K562 (cell line): ENCODE data around the gene PCCA. TPM values are rescaled to one million over a fixed set of nuclear protein-coding genes. Genes with fewer than 3 reads are reported as not detected.
"Not testable (repeated sequence)": the region's sequence is repeated elsewhere in the genome, so short reads cannot be mapped to it uniquely, and the experiment has no call there.

Experiments
- ATAC-seq: fragments of 200-7000 bp; cut with Tn5 transposase; 3 replicates; pipeline ENCODE4 v1.9.1; 2020; ENCODE audit warnings: moderate library complexity
- BruUV-seq: library from RNA; stranded (reverse); fragments of 400-500 nt; replicated peaks from 2 replicates; lab custom pipeline; 2021; lab: Mats Ljungman, UMichigan
- CTCF ChIA-PET: fragments of 300-600 bp; formaldehyde crosslinking; extraction: SDS; loops from one replicate; lab custom pipeline; 2021; ENCODE audit warnings: low intra/inter-chr PET ratio; lab: Yijun Ruan, JAX
- POLR2A ChIA-PET: fragments of 300-600, 350-650 bp; sonication (Branson Sonifier 250); formaldehyde crosslinking; extraction: SDS; loops from one replicate; lab custom pipeline; 2021; ENCODE audit warnings: antibody characterized with exemption, inconsistent platforms; lab: Yijun Ruan, JAX
- DNase-seq, 4 experiments: peaks; one replicate each; pipeline versions ENCODE4 v3.0.0 to v3.0.0-alpha.2; 2011 to 2018; ENCODE audit warnings: low spot score in 3 of 4, mixed read lengths in 3 of 4; ENCODE audit errors: extremely low read depth in 1 of 4
- FAIRE-seq: peaks from 2 replicates; lab custom pipeline; 2011; peaks lifted over from hg19 to GRCh38; lab: Jason Lieb, UNC
- H2AFZ ChIP-seq: 2 replicates; pipeline ENCODE4 v1.6.0; 2011; ENCODE audit warnings: low read depth, low read length, control low read depth, inconsistent platforms
- H3K27ac ChIP-seq: fragments of 200-600 bp; 3 replicates; pipeline ENCODE4 v1.8.0; 2011; ENCODE audit warnings: low read depth, mild to moderate bottlenecking, control low read depth, inconsistent platforms, low read length, moderate library complexity, mixed read lengths; ENCODE audit errors: extremely low read depth
- H3K27me3 ChIP-seq, 2 experiments: fragments of 300-600 bp in 1 of 2; 2 replicates in 1 of 2; 3 replicates in 1 of 2; pipeline versions ENCODE4 v1.6.0 to v1.8.0; 2011; ENCODE audit warnings: inconsistent platforms in 2 of 2, low read length in 2 of 2, mild to moderate bottlenecking in 1 of 2, mixed read lengths in 1 of 2, moderate library complexity in 1 of 2; ENCODE audit not compliant: control insufficient read depth in 2 of 2, insufficient read depth in 2 of 2
- H3K36me3 ChIP-seq: fragments of 300-600 bp; 3 replicates; pipeline ENCODE4 v1.8.0; 2011; ENCODE audit warnings: mild to moderate bottlenecking, low read length, inconsistent platforms; ENCODE audit not compliant: control insufficient read depth, insufficient read depth
- H3K4me1 ChIP-seq, 2 experiments: fragments of 200-600 bp in 1 of 2; replicated peaks in 1 of 2; 2 replicates in 1 of 2; 3 replicates in 1 of 2; pipeline versions ENCODE4 v1.5.1 to v1.8.0; 2011; ENCODE audit warnings: inconsistent platforms in 2 of 2, low read length in 2 of 2, mild to moderate bottlenecking in 1 of 2, mixed read lengths in 1 of 2, moderate library complexity in 1 of 2; ENCODE audit not compliant: control insufficient read depth in 2 of 2, insufficient read depth in 2 of 2
- H3K4me2 ChIP-seq: 2 replicates; pipeline ENCODE4 v1.6.1; 2011; ENCODE audit warnings: low read length, control low read depth, inconsistent platforms, mixed read lengths; ENCODE audit not compliant: insufficient read depth
- H3K4me3 ChIP-seq: fragments of 200-600 bp; sonication (generic), shearing (Covaris generic); 2 replicates; pipeline ENCODE4 v1.5.1; 2016; ENCODE audit warnings: control low read depth, inconsistent platforms
- H3K79me2 ChIP-seq: fragments of 200-600 bp; 3 replicates; pipeline ENCODE4 v1.8.0; 2011; ENCODE audit warnings: low read length, inconsistent platforms; ENCODE audit not compliant: control insufficient read depth, insufficient read depth
- H3K9ac ChIP-seq, 2 experiments: 2 replicates each; pipeline versions ENCODE4 v1.6.0 to v1.6.1; 2011; ENCODE audit warnings: low read depth in 2 of 2, low read length in 2 of 2, control low read depth in 1 of 2, inconsistent platforms in 1 of 2, mild to moderate bottlenecking in 1 of 2, mixed read lengths in 1 of 2; ENCODE audit not compliant: insufficient read depth in 1 of 2
- H3K9me1 ChIP-seq: one replicate; pipeline ENCODE4 v1.6.0; 2011; ENCODE audit warnings: inconsistent platforms, mild to moderate bottlenecking, low read length, moderate library complexity; ENCODE audit not compliant: control insufficient read depth, insufficient read depth
- H3K9me3 ChIP-seq: replicated peaks from 2 replicates; pipeline ENCODE4 v1.5.1; 2011; ENCODE audit warnings: low read depth, low read length, inconsistent platforms; ENCODE audit not compliant: control insufficient read depth, insufficient read depth
- H4K20me1 ChIP-seq: replicated peaks from 2 replicates; pipeline ENCODE4 v1.6.1; 2011; ENCODE audit warnings: low read length, inconsistent platforms, mixed read lengths; ENCODE audit not compliant: control insufficient read depth, insufficient read depth
- WGBS: fragments of 100-300 bp; shearing (Covaris generic); methylation state at CpG from one replicate; pipeline ENCODE4 v1.1.6; 2016; ENCODE audit warnings: low coverage, mixed read lengths; ENCODE audit not compliant: insufficient coverage; ENCODE audit errors: missing lambda C conversion rate; 5-methylcytosine and 5-hydroxymethylcytosine counted together
- in situ Hi-C: fragments of 300-500 bp; cut with MboI; formaldehyde crosslinking; loops from 4 replicates; pipeline ENCODE4 v1.15.0; 2018; ENCODE audit warnings: inconsistent platforms, mixed read lengths
- intact Hi-C: fragments of 100-400 bp; cut with micrococcal nuclease; formaldehyde crosslinking; loops from 2 replicates; pipeline ENCODE4 v1.14.2; 2022
- polyA plus RNA-seq, 8 experiments: library from polyadenylated mRNA; depleted of rRNA in 4 of 8; stranded (reverse) in 5 of 8; unstranded in 3 of 8; fragments of >200 nt; fragmentation: Nextera tagmentation in 2 of 8; fragmentation: Illumina TruSeq in 1 of 8; extraction: Ambion mirVana in 2 of 8; extraction: Trizol in 1 of 8; gene quantifications; 2 replicates each; pipeline versions ENCODE4 v1.2.1 to v1.2.3, GENCODE V29; 2011 to 2014; ENCODE audit warnings: inconsistent platforms in 1 of 8, missing spikeins in 1 of 8
- total RNA-seq, 7 experiments: library from RNA; depleted of rRNA in 6 of 7; stranded (reverse); fragments of >200 nt in 6 of 7; fragmentation: Illumina TruSeq in 2 of 7; extraction: Trizol in 2 of 7; gene quantifications; 2 replicates each; pipeline versions ENCODE4 v1.2.1 to v1.2.3, GENCODE V29; 2011 to 2021; ENCODE audit warnings: low replicate concordance in 1 of 7

PCCA gene
- total and polyA plus RNA-seq, 9 of the 15 experiments (the other 6 are each of a cell fraction or from before 2014, with no cell fraction given): 5.2 to 14.1 (median 9.7) TPM

- H2AFZ ChIP-seq, FAIRE-seq, intact Hi-C loops, H3K36me3 ChIP-seq, POLR2A ChIA-PET, H3K4me2 ChIP-seq, H3K27ac ChIP-seq, H3K27me3 ChIP-seq, in situ Hi-C loops, H3K9me3 ChIP-seq, ATAC-seq, H3K79me2 ChIP-seq, DNase-seq, BruUV-seq, H3K4me1 ChIP-seq, H4K20me1 ChIP-seq, CTCF ChIA-PET, H3K9ac ChIP-seq, H3K9me1 ChIP-seq, H3K4me3 ChIP-seq: not testable (repeated sequence)
- 41% methylated on average over 7 of the region's 9 CpGs for WGBS
These were observed 9.9 kb upstream of the PCCA start for GRCh38 chr13:100079003-100079402.

- 65% methylated on average over 5 of the region's 6 CpGs for WGBS
- H3K27ac ChIP-seq, H3K4me3 ChIP-seq, H3K9me1 ChIP-seq, H3K9ac ChIP-seq, H3K4me1 ChIP-seq, H3K9me3 ChIP-seq, H3K36me3 ChIP-seq, in situ Hi-C loops, H2AFZ ChIP-seq, H4K20me1 ChIP-seq, H3K4me2 ChIP-seq, POLR2A ChIA-PET, H3K27me3 ChIP-seq, intact Hi-C loops, H3K79me2 ChIP-seq, DNase-seq, BruUV-seq, CTCF ChIA-PET, FAIRE-seq, ATAC-seq: not testable (repeated sequence)
These were observed 5.5 kb upstream of the PCCA start for GRCh38 chr13:100083401-100083800.
